HG02852 (cell line): ENCODE data around the gene NDUFS7.
"Not testable (repeated sequence)": the region's sequence is repeated elsewhere in the genome, so short reads cannot be mapped to it uniquely, and the experiment has no call there.

ENCODE experiments used
- ATAC-seq: cut with Tn5 transposase; IDR thresholded peaks from one replicate; pipeline ENCODE4 v1.9.1; 2021; ENCODE audit warnings: mild to moderate bottlenecking, moderate library complexity; ENCODE audit not compliant: unreplicated experiment

NDUFS7 gene

DNA sequence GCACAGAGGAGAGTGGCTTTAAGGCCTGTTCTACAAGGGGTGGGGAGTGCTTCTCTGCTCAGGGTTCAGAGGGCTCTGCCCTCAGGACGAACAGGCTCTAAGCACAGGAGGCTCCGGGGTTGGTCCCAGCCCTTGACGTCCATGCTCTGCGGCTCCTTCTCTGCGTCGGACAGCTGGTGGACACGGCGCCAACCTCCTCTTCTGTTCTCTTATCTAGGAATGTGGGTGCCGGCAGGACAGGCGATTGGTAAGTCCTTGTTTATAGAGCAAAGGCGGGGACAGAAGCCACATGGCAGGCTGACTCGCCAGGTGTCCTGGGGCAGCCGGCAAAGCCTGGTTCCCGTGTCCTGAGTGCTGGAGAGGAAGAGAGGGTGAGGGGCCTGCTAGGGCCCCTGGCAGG, 46.0 kb downstream of the NDUFS7 start:
- no peak for ATAC-seq

DNA sequence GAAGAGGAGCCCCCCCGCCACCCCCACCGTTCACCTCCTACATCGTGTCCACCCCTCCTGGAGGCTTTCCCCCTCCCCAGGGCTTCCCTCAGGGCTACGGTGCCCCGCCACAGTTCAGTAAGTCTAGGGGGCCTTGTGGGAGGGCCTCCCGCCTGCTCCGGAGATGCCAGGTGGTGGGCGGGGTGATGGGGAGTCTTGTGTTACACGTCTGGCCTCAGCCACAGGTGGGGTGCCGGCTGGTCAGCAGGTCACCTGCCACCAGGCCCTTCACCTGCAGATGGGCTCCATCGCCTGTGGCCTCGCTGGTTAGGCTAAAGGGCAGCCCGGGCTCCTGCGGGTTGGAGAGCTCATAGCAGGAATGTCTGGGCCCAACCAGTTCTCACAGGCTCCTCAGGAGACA, 46.5 kb downstream of the NDUFS7 start:
- ATAC-seq = no peak

DNA sequence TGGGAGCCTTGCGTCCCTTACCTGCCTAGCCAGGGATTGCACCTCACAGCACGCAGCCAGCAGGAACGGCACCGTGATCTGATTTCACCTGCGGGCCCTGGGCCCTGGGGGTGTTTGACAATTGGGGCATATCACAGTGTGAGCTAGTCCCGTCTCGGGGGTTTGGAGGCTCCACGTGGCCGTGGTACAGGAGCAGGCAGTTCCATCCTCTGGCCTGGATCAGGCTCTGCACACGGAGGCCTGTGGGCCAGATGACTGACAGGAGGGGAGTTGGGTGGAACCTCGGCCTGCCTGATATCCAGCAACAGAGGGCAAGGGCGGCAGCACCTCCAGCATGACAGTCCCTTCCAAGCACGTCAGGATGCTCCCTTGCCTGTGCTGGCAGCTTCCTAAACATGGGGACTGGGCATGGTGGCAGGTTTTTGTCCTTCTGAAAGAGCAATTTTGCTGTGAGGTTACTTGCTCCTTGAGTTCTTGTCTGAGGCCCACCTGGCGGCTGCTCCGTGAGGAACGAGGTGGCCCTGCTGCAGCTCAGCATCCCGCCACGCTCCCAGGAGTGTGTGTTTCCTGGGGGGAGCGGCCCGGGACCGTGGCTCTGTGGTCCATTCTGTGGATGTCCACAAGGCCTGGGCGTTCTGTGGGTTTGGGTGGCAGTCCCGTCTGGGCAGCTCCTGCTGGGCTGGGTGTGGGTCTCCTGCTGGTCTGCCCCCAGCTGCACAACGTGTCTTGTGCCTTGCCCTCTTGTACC, 48.2 kb downstream of the NDUFS7 start:
- no peak for ATAC-seq

DNA sequence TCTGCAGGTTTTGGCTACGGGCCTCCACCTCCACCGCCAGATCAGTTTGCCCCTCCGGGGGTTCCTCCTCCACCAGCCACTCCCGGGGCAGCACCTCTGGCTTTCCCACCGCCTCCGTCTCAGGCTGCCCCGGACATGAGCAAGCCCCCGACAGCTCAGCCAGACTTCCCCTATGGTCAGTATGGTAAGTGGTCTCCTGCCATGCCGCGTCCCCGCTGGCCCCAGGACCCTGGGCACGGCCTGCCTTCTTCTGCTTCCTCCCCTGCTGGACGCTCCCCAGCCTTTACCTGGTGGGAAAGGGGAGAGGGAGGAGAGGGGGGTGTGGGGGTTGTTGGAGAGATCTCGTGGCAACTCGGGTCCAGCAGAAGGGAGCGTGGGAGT, 48.8 kb downstream of the NDUFS7 start:
- no peak for ATAC-seq

DNA sequence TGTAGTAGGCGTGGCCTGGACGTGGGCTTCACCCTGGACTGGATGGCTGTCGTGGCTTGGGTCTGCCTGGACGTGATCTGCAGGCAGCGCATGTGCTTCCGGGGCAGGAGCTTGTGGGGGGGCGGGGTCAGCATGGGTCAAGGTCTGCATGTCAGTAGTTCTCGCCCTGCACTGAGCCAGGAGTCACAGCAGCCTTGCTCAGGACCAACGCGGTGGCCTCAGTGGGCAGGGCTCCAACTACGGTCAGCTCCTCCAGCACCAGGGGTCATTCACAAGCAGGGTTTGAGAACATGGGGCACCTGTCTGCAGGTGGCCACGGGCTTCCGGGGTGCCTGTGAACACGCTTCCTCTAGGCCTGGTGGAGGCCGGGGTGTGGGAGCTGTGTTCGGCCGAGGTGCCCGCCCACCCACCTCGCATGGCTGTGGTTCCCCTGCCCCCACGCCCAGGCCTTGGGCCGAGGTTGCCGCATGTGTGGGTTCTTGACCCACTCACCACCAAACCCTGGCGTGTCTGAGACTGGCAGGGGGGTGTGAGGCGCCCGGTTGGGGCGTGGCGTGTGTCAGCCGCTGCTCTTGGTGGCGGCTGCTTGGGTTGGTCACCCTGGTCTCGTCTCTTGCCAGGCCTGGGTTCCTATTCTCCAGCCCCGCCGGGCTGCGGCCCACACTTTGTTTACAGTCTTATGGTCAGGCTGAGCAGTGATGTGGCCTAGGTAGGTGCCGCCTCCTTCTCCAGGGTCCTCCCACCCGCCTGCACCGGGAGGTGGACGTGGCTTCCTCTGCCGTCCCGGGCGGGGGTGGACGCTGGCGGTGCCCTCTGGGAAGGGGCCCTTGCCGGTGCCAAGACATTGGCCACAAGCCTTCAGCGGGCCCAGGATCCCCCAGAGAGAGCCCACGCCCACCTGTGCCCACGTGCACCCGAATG, 49.7 kb downstream of the NDUFS7 start:
- ATAC-seq = no peak

DNA sequence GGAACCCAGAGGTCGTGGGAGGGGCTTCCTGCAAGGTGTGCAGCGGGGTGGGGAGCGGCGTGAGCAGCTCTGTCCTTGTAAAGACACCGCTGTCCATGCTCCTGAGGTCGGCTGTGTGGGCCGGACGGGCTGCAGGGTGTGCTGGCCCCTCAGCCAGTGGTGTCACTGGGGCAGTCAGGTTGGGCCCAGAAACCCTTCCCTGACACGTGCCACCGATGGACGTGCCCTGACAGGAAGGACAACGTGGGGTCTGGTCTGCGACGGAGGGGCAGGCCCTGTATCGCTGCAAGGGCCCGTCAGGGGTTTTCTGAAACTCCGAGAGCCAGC, 50.3 kb downstream of the NDUFS7 start:
- ATAC-seq = no peak

DNA sequence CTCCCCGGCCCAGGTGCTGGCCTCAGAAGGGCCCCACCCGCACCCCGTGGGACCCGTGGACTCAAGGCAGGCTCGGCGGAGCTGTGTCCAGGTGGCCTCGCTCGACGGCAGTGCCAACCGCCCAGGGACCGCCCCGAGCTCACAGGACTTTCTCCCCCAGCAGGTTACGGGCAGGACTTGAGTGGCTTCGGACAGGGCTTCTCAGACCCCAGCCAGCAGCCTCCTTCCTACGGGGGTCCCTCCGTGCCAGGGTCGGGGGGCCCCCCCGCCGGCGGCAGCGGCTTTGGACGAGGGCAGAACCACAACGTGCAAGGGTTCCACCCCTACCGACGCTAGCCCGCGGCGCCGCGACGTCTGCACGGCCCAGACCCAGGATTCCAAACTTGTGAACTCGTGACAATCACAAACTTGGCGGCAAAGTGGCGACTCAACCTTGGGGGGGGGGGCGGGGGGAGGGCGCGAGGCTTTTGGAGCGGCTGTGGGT, 50.9 kb downstream of the NDUFS7 start:
- no peak for ATAC-seq

DNA sequence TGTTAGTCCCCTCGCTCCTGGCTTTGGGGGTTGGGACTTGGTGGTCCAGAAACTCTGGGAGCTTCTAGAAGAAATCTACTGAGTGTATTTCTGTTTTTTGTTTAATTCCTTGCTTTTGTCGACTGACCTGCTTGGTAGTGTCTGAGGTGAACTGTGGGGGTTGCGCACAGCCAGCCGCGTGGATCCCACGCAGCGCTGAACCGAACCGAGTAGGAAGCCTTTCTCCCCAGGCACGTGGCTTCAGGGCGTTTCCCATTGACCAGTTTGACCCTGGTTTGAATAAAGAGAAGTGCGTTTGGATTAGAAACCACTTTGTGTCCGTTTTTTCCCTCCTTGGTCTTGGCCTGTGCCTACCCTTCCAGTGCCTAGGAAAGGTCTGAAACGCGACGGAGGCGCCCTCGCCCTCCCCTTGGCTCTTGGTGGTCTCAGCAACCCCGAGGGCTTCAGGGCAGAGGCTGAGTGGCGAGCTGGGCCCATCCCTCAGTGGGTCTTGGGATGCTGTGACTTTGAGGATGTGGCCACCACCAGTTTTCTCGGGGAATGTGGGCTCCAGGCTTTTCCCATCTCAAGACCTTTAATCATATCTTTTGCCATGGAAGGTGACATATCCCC, 51.8 kb downstream of the NDUFS7 start:
- ATAC-seq = no peak

DNA sequence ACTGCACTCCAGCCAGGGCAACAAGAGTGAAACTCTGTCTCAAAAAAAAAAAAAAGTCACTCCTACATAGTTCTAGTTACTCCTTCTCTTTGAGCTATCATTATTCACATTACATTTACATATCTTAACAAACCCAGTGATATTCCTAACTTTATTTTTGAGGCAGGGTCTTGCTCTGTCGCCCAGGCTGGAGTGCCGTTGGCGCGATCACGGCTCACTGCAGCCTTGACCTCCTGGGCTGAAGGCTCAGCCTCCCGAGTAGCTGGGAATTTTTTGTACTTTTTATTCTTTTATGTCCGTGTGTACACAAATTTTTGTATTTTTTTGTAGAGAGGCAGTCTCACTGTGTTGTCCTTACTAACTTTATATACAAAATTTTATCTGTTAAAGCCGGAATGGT, 53.9 kb downstream of the NDUFS7 start:
- ATAC-seq = no peak

DNA sequence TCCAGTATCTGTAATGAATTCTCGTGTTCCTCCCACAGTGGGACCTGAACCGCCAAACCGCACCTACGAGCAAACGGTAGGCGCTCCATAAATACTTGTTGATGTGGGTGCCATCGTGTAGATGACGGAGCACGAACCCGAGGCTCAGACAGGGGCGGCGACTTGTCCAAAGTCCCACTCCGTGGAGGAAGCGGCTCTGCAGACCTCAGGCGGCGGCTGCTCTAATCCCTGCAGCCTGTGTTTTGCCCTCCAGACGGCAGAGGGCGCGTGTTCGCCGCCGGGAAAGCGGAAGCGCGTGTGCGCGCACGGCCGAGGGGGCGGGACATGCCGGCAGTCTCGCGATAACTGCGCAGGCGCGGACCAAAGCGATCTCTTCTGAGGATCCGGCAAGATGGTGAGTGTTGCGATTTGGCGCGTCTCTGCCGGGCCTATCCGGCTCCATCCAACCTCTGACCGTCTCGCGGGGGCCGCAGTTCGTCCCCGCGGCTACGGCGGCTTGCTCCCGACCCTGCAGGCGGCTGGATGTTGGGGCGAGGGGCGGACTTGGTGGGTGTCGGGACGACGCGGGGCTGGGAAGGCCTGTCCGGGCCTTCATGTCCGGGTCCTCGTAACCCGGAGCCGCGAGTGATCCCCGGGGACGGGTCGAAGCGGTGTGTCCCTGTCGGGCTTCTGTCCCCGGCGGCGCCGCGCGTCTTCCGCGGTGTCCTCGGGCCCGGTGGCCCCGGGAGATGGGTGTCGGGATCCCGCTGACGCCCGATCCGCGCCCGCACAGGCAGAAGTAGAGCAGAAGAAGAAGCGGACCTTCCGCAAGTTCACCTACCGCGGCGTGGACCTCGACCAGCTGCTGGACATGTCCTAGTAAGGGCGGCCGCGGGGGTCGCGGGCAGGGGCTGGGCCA, 54.6 kb downstream of the NDUFS7 start, which contains the start of gene RPS15:
TSS of gene RPS15 (plus strand) at position 362 of the 898 bp plus-strand sequence. CDS start at position 392, 30 bp downstream.
- peak; percentile 69 for ATAC-seq

DNA sequence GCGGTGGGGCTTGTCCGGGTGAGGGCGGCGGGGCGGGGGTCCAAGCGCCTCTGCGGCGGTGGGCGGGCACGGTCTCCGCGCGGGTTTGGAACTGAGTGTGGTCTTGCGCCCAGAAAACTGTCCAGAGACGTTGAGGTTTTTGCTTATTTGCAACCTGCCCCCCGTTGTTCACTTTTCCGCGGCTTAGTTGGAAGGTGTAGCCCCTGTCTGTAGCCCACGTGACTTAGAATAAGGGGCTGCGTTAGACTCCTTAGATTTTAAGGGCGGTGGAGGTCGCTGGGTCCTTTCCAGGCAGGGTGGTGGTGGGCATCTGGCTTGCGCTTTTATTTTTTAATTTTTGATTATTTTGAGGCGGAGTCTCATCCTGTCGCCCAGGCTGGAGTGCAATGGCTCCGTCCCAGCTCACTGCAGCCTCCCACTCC, 55.2 kb downstream of the NDUFS7 start:
- no peak for ATAC-seq

DNA sequence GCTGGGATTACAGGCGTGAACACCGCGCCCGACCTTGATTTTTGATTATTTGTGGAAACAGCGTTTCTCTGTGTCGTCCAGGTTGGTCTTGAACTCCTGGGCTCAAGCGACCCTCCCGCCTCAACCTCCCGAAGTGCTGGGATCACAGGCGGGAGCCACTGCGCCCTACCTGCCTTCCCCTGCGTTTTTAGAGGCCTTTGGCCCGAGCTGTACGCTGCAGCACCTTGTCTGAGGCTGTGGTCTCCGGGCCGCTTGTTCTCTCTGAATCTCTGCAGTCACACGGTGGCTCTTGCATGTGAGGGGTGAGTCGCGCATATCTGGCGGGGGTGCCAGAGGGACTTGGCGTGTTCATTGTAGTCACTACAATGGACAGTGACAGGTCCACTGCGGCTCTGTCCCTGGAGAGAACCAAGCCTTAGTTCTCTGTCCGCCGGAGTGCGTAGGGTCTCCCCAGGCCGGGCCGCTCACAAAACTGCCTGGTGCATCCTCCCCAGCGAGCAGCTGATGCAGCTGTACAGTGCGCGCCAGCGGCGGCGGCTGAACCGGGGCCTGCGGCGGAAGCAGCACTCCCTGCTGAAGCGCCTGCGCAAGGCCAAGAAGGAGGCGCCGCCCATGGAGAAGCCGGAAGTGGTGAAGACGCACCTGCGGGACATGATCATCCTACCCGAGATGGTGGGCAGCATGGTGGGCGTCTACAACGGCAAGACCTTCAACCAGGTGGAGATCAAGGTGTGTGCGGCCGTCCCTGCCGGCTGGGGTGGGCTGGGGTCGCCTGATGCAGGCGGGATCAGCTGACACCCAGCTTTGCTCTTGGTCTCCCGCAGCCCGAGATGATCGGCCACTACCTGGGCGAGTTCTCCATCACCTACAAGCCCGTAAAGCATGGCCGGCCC, 56.1 kb downstream of the NDUFS7 start:
- ATAC-seq = not testable (repeated sequence)

DNA sequence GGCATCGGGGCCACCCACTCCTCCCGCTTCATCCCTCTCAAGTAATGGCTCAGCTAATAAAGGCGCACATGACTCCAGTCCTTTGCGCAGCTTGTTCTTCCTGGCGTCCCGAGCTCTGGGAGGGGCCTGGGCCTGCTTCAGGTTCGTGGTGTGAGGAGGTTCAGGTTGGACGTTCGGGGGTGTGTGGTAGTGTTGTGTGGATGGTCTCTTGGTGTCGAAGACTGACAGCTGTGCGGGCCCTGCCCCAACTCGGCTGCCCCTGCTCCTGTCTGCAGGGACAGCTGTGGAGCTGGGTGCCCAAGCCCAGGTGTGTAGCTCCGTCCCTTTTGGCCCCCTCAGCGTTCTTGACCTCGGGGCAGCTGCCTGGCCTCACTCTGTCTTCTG, 56.7 kb downstream of the NDUFS7 start:
- no peak for ATAC-seq

DNA sequence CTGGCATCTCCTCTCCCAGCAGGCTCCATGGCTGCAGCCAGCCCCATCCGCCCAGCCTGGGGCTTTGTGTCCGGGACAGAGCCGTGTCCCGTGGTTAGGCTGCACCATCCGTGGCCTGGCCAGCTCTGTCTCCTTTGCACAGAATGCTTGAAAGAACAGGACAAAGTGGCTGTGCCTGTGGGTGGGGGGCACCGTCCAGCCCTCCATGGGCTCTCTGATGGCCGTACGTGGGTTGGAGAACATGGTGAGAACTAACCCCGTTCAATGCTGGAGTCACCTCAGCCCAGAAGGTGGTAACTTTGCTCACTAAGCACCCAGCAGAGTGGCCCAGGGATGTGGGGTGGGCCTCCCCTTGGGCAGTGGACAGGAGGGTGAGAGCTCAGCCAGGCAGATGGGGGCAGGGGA, 57.3 kb downstream of the NDUFS7 start:
- no peak for ATAC-seq

DNA sequence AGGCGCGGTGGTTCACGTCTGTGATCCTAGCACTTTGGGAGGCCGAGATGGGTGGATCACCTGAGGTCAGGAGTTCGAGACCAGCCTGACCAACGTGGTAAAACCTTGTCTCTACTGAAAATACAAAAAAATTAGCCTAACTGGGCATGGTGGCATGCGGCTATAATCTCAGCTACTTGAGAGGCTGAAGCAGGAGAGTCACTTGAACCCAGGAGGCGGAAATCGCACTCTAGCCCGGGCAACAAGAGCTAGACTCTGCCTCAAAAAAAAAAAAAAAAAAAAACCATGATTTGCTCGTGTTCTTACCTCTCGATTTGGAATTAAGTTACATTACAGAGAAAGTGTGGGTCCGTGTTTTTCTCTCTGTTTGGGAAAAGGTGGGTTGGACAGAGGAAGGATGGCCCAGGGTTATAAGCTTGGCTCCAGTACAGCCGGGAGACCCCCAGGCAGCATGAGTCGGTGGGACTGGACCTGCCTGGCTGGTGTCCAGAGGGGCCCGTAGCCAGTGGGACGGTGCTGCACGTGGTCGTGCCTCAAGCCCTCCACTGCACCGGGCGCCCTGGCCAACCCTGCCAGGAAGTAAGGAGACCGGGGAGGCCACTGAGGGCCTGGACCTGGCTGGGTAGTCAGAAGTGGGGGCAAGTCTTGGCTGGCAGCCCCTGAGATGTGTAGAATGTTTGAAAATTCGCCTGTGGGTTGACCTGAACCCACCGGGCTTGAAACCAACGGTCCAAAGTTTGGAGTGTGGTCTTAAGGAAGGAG, 58.2 kb downstream of the NDUFS7 start:
- ATAC-seq = no peak
